Fibroblast of villous mesenchyme (primary cell): Measurements from ENCODE around the gene CFAP61. TPM values are rescaled to one million over a fixed set of nuclear protein-coding genes. Genes with fewer than 3 reads are reported as not detected.

Source experiments
- DNase-seq: peaks from one replicate; pipeline ENCODE4 v3.0.0-alpha.2; 2010; ENCODE audit warnings: low read depth
- H3K4me3 ChIP-seq: 2 replicates; pipeline ENCODE4 v1.5.1; 2011; ENCODE audit warnings: low read depth, mild to moderate bottlenecking, low read length
- total RNA-seq: library from RNA; depleted of rRNA; stranded (reverse); fragments of >200 nt; gene quantifications from 2 replicates; pipeline ENCODE4 v1.2.3, GENCODE V29; 2012
- TF ChIP-seq, protein P1 (sequence below): IDR thresholded peaks from 2 replicates; pipeline ENCODE4 v1.5.1; 2012; ENCODE audit warnings: low read depth, mild to moderate bottlenecking, low read length; ENCODE audit not compliant: insufficient read depth

Gene CFAP61
- total RNA-seq, 1 donor, result 0.43 TPM

DNA sequence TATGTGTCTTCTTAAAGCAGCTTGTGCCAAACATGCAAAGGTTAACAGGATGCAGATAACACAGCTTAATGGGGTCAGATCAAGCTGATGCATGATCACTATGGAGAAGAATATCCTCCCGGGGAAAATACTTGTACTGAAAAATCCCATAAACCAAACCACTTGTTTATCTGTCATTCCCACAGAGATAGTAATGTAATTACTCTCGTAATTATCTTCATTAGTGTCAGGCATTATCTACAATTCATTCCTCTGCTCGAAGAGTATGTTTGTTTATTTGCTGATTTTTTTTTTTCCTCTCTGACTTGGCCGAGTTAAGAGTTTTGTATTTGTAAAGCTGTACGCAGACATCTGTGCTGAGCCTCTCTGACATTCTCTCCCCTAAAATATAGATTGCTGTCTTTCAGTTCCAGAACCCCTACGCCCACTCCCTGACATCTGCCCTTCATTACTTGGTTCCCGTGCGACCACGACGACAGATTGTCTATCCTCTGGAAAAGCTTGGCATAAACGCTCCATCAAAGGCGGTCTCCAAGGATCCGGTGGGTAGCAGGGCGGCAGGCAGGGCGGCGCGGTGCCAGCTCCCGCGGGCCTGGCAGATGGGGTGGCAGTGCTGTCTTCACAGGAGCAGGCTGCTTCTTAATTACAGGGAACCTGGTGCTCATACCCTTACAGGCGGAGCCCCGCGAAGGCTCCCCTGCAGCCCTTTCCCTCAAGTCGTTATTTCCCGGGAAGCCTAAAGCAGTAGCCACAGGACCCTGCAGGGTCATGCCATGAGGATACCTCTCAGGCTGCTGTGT is 147.2 kb downstream of the CFAP61 start:
- no peak overlapping the region for H3K4me3 ChIP-seq
- DNase-seq, result peak; percentile 13
- TF ChIP-seq, protein P1, sequence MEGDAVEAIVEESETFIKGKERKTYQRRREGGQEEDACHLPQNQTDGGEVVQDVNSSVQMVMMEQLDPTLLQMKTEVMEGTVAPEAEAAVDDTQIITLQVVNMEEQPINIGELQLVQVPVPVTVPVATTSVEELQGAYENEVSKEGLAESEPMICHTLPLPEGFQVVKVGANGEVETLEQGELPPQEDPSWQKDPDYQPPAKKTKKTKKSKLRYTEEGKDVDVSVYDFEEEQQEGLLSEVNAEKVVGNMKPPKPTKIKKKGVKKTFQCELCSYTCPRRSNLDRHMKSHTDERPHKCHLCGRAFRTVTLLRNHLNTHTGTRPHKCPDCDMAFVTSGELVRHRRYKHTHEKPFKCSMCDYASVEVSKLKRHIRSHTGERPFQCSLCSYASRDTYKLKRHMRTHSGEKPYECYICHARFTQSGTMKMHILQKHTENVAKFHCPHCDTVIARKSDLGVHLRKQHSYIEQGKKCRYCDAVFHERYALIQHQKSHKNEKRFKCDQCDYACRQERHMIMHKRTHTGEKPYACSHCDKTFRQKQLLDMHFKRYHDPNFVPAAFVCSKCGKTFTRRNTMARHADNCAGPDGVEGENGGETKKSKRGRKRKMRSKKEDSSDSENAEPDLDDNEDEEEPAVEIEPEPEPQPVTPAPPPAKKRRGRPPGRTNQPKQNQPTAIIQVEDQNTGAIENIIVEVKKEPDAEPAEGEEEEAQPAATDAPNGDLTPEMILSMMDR, result no peak

DNA sequence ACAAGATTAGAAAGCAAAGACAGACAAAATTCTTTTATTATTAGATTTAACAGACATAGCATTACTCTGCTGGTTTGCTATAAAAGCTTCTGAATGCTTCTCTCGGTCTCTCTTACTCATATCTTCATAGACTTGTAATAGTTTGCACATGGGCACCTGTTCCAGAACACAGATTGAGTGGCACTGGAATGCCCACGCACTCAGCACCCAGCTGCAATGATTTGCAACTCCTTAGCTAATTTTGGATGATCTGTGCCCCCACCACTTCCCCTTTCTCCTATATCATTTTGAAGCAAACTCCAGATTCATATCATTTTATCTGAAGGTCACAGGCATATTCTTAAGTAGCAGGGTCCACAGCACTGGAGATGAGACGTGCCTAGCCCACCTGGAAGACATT is 148.8 kb downstream of the CFAP61 start:
- H3K4me3 ChIP-seq, result no peak overlapping the region
- no peak for DNase-seq
- TF ChIP-seq, protein P1, result no peak

DNA sequence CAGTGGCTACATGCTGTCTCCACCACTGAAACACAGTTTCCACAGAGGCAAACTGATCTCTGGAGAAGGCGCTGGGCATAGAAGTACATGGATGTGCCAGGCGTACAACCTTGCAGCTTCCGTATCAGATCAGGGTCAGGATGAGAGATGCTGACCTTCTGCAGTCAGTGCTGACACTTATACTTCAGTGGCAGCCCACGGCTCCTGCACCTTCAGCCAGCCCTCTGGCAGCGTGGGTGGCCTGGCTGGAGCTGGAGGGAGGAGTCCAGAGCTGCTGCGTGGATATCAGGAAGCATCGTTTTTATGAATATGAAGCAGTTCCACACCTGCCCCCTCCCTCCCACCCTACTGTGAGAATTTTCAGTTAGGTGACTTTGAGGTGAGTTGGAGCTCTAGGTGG is 149.3 kb downstream of the CFAP61 start:
- no peak overlapping the region for H3K4me3 ChIP-seq
- DNase-seq, result no peak
- TF ChIP-seq, protein P1, result no peak

DNA sequence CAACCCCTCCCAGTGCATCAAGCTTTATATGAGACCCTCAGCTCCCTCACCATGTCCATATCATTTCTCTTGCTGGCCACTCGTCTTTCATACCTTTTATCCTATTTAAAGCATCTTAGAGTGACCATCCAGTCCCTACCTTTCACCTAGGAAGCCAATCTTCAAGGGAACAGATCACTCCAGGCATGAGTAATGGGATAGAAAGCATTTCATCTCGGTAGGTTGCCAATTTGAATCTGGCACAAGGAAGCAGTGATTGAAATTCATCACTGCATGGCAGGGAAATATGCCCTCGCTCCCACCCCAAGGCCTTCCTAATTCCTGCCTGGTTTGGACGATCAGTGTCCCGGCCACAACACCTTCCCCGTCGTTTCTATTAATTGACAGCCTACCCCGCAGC is 150.4 kb downstream of the CFAP61 start:
- H3K4me3 ChIP-seq, result no peak overlapping the region
- TF ChIP-seq, protein P1, result no peak

DNA sequence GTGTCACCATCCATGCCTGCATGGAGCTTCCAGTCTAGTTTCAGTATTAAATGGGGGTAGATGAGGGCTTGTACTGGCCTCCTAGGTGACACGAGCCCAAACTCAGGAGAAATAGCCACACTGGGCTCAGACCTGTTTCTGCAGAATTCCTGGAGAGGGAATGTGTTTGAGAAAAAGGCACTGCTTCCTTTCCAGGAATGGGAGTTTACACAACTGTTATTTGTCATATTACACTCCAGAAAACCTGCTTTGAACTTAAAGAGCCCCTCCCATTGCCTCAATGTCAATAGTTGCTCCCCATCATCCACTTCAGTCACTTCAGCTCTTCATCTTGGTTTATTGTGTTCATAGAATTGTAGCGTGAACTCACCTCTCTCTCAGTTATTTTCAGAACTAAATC is 151.5 kb downstream of the CFAP61 start:
- TF ChIP-seq, protein P1, result no peak
- no peak for DNase-seq

More for the DNA sequence above, 150.4 kb downstream of the CFAP61 start:
- DNase-seq, result no peak

DNA sequence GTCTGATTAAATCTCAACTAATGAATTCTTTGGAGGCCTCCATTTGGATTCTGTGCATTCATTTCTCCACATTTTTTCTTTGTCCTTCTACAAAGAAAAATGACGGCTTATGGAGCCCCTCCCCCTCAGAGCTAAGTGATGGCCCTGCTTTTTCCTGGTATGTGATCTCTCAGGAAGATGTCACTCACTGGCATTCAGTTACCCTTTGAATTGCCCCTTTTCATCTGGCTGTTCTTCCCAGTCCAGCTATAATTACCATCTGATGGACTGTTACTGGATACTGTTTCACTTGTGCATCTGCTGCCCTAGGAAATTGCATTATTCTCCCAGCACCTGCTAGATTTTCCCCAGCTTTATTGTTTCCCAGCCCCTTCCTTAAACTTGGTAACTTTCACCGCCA is 151.9 kb downstream of the CFAP61 start:
- DNase-seq, result no peak
- H3K4me3 ChIP-seq, result no peak overlapping the region
- TF ChIP-seq, protein P1, result no peak

More for the DNA sequence above, 151.5 kb downstream of the CFAP61 start:
- no peak overlapping the region for H3K4me3 ChIP-seq
